ENCODE measurements around the gene B4GALT5.

B4GALT5 gene

GRCh38 chr20:49690899-49691620 is 22.6 kb downstream of the B4GALT5 start:
- H4K91ac ChIP-seq (ENCODE audit: low read depth, low read length): no peak overlapping the region
- H2AFZ ChIP-seq (ENCODE audit: insufficient read depth, low read length, poor library complexity): no peak overlapping the region
- H2BK120ac ChIP-seq (ENCODE audit: insufficient read depth, low read length, poor library complexity): no peak overlapping the region
- no peak overlapping the region for H3K4me3 ChIP-seq (ENCODE audit: low read depth, low read length)
- no peaks in the 10 kb centered on the region for H3K79me1 ChIP-seq (ENCODE audit: low read length)
- peak; percentile 61 to 73 for DNase-seq
- no peak overlapping the region for H3K23ac ChIP-seq (ENCODE audit: low read length)
- no peak overlapping the region for H3K4me2 ChIP-seq (ENCODE audit: low read length)
- no peak overlapping the region for H2AK5ac ChIP-seq (ENCODE audit: low read length)
- no peak overlapping the region for H2BK5ac ChIP-seq (ENCODE audit: low read depth, low read length, poor library complexity)
- no peak overlapping the region for H3K14ac ChIP-seq (ENCODE audit: low read length)
- no CpG with 5 or more reads among the region's 9 CpGs for WGBS (ENCODE audit: extremely low coverage, insufficient coverage, insufficient read length)
- no peaks in the 10 kb centered on the region for H3K9me3 ChIP-seq (ENCODE audit: insufficient read depth, low read depth, low read length)
- H4K8ac ChIP-seq (ENCODE audit: low read depth, low read length): no peak overlapping the region
- peak overlapping the region; percentile 87 for H3K4ac ChIP-seq (ENCODE audit: low read depth, low read length)
- no peak overlapping the region for H4K12ac ChIP-seq (ENCODE audit: low read depth, low read length)
- no peak overlapping the region for H2BK12ac ChIP-seq (ENCODE audit: low read length)
- peaks cover 5 to 14% of the 10 kb centered on the region in 2 experiments for H3K4me1 ChIP-seq (ENCODE audit: control insufficient read depth in 1 of 2, insufficient read depth in 2 of 2, low read length in 2 of 2)
- no peak overlapping the region for H3K9ac ChIP-seq (ENCODE audit: low read length)
- peaks cover 9% of the 10 kb centered on the region for H3K79me2 ChIP-seq (ENCODE audit: control insufficient read depth, insufficient read depth, low read length, poor library complexity)
- H3K27ac ChIP-seq (ENCODE audit: low read depth, low read length): no peak overlapping the region
- no peak overlapping the region for H3K18ac ChIP-seq (ENCODE audit: low read length)
- no peaks in the 10 kb centered on the region for H3K27me3 ChIP-seq (ENCODE audit: insufficient read depth, low read length)
- no peaks in the 10 kb centered on the region for H3K36me3 ChIP-seq (ENCODE audit: control insufficient read depth in 1 of 2, insufficient read depth in 2 of 2, low read length in 2 of 2)

- no peak overlapping the region for H3K4me2 ChIP-seq (ENCODE audit: low read length)
- no peak overlapping the region for H3K4ac ChIP-seq (ENCODE audit: low read depth, low read length)
- H3K9me3 ChIP-seq (ENCODE audit: insufficient read depth, low read depth, low read length): no peaks in the 10 kb centered on the region
- H3K79me1 ChIP-seq (ENCODE audit: low read length): peaks cover 1% of the 10 kb centered on the region
- no peak overlapping the region for H2AFZ ChIP-seq (ENCODE audit: insufficient read depth, low read length, poor library complexity)
- peaks cover 3 to 4% of the 10 kb centered on the region in 2 experiments for H3K4me1 ChIP-seq (ENCODE audit: control insufficient read depth in 1 of 2, insufficient read depth in 2 of 2, low read length in 2 of 2)
- no peak overlapping the region for H3K9ac ChIP-seq (ENCODE audit: low read length)
- H3K36me3 ChIP-seq (ENCODE audit: control insufficient read depth in 1 of 2, insufficient read depth in 2 of 2, low read length in 2 of 2): no peaks in the 10 kb centered on the region
- H3K14ac ChIP-seq (ENCODE audit: low read length): no peak overlapping the region
- no peak overlapping the region for H2BK120ac ChIP-seq (ENCODE audit: insufficient read depth, low read length, poor library complexity)
- H3K27ac ChIP-seq (ENCODE audit: low read depth, low read length): no peak overlapping the region
- peaks cover 8% of the 10 kb centered on the region for H3K79me2 ChIP-seq (ENCODE audit: control insufficient read depth, insufficient read depth, low read length, poor library complexity)
- H4K8ac ChIP-seq (ENCODE audit: low read depth, low read length): no peak overlapping the region
- H3K27me3 ChIP-seq (ENCODE audit: insufficient read depth, low read length): no peaks in the 10 kb centered on the region
- H2AK5ac ChIP-seq (ENCODE audit: low read length): no peak overlapping the region
- H3K23ac ChIP-seq (ENCODE audit: low read length): no peak overlapping the region
- H3K4me3 ChIP-seq (ENCODE audit: low read depth, low read length): no peak overlapping the region
- H4K91ac ChIP-seq (ENCODE audit: low read depth, low read length): no peak overlapping the region
- H4K12ac ChIP-seq (ENCODE audit: low read depth, low read length): no peak overlapping the region
- H2BK5ac ChIP-seq (ENCODE audit: low read depth, low read length, poor library complexity): no peak overlapping the region
- no peak overlapping the region for H3K18ac ChIP-seq (ENCODE audit: low read length)
- no CpG with 5 or more reads among the region's 4 CpGs for WGBS (ENCODE audit: extremely low coverage, insufficient coverage, insufficient read length)
- no peak for DNase-seq
- no peak overlapping the region for H2BK12ac ChIP-seq (ENCODE audit: low read length)
Observed at GRCh38 chr20:49687595-49688567, 25.8 kb downstream of the B4GALT5 start.

GRCh38 chr20:49685809-49686208 is 27.9 kb downstream of the B4GALT5 start:
- H2BK12ac ChIP-seq (ENCODE audit: low read length): no peak overlapping the region
- no peak overlapping the region for H3K18ac ChIP-seq (ENCODE audit: low read length)
- H3K4me2 ChIP-seq (ENCODE audit: low read length): no peak overlapping the region
- no peak overlapping the region for H4K91ac ChIP-seq (ENCODE audit: low read depth, low read length)
- H3K14ac ChIP-seq (ENCODE audit: low read length): no peak overlapping the region
- H2BK5ac ChIP-seq (ENCODE audit: low read depth, low read length, poor library complexity): no peak overlapping the region
- H2AFZ ChIP-seq (ENCODE audit: insufficient read depth, low read length, poor library complexity): no peak overlapping the region
- no peaks in the 10 kb centered on the region for H3K27me3 ChIP-seq (ENCODE audit: insufficient read depth, low read length)
- no peak overlapping the region for H4K8ac ChIP-seq (ENCODE audit: low read depth, low read length)
- H3K4me3 ChIP-seq (ENCODE audit: low read depth, low read length): no peak overlapping the region
- peaks cover 14 to 16% of the 10 kb centered on the region in 2 experiments for H3K4me1 ChIP-seq (ENCODE audit: control insufficient read depth in 1 of 2, insufficient read depth in 2 of 2, low read length in 2 of 2)
- no peaks in the 10 kb centered on the region for H3K9me3 ChIP-seq (ENCODE audit: insufficient read depth, low read depth, low read length)
- no CpG with 5 or more reads among the region's 2 CpGs for WGBS (ENCODE audit: extremely low coverage, insufficient coverage, insufficient read length)
- no peak for DNase-seq
- H4K12ac ChIP-seq (ENCODE audit: low read depth, low read length): no peak overlapping the region
- no peak overlapping the region for H3K27ac ChIP-seq (ENCODE audit: low read depth, low read length)
- H2AK5ac ChIP-seq (ENCODE audit: low read length): no peak overlapping the region
- no peak overlapping the region for H3K23ac ChIP-seq (ENCODE audit: low read length)
- no peak overlapping the region for H2BK120ac ChIP-seq (ENCODE audit: insufficient read depth, low read length, poor library complexity)
- no peak overlapping the region for H3K4ac ChIP-seq (ENCODE audit: low read depth, low read length)
- H3K79me2 ChIP-seq (ENCODE audit: control insufficient read depth, insufficient read depth, low read length, poor library complexity): peaks cover 6% of the 10 kb centered on the region
- H3K36me3 ChIP-seq (ENCODE audit: control insufficient read depth in 1 of 2, insufficient read depth in 2 of 2, low read length in 2 of 2): no peaks in the 10 kb centered on the region
- H3K9ac ChIP-seq (ENCODE audit: low read length): no peak overlapping the region
- H3K79me1 ChIP-seq (ENCODE audit: low read length): peaks cover 10% of the 10 kb centered on the region

- Histone ChIP-seq H4K91ac (ENCODE audit: low read depth, low read length) (no peak overlapping the region), H3K36me3 (ENCODE audit: control insufficient read depth in 1 of 2, insufficient read depth in 2 of 2, low read length in 2 of 2) (no peaks in the 10 kb centered on the region), H3K14ac (ENCODE audit: low read length) (no peak overlapping the region), H2AK5ac (ENCODE audit: low read length) (no peak overlapping the region), H3K27me3 (ENCODE audit: insufficient read depth, low read length) (no peaks in the 10 kb centered on the region), H2BK5ac (ENCODE audit: low read depth, low read length, poor library complexity) (no peak overlapping the region), H3K4me3 (ENCODE audit: low read depth, low read length) (no peak overlapping the region), H2BK12ac (ENCODE audit: low read length) (no peak overlapping the region), H3K79me1 (ENCODE audit: low read length) (peaks cover 10% of the 10 kb centered on the region), H3K4me1 (ENCODE audit: control insufficient read depth in 1 of 2, insufficient read depth in 2 of 2, low read length in 2 of 2) (peaks cover 14 to 16% of the 10 kb centered on the region in 2 experiments), H3K23ac (ENCODE audit: low read length) (no peak overlapping the region), H3K27ac (ENCODE audit: low read depth, low read length) (no peak overlapping the region), H3K4me2 (ENCODE audit: low read length) (no peak overlapping the region), H4K12ac (ENCODE audit: low read depth, low read length) (no peak overlapping the region), H3K9ac (ENCODE audit: low read length) (no peak overlapping the region), H2AFZ (ENCODE audit: insufficient read depth, low read length, poor library complexity) (no peak overlapping the region), H3K79me2 (ENCODE audit: control insufficient read depth, insufficient read depth, low read length, poor library complexity) (peaks cover 6% of the 10 kb centered on the region), H4K8ac (ENCODE audit: low read depth, low read length) (no peak overlapping the region), H2BK120ac (ENCODE audit: insufficient read depth, low read length, poor library complexity) (no peak overlapping the region), H3K9me3 (ENCODE audit: insufficient read depth, low read depth, low read length) (no peaks in the 10 kb centered on the region), H3K18ac (ENCODE audit: low read length) (peak overlapping the region; percentile 66), H3K4ac (ENCODE audit: low read depth, low read length) (peak overlapping the region; percentile 82)
- no CpG with 5 or more reads among the region's 4 CpGs for WGBS (ENCODE audit: extremely low coverage, insufficient coverage, insufficient read length)
- no peak for DNase-seq
Observed at GRCh38 chr20:49685161-49685601, 28.5 kb downstream of the B4GALT5 start.
